ACC112 (cell line): ENCODE results near the gene BSN.

ENCODE experiments used
- H2AFZ ChIP-seq: fragments of 200-600 bp; sonication (generic); one replicate; pipeline ENCODE4 v1.6.0; 2017; ENCODE audit warnings: antibody characterized with exemption, low read length; ENCODE audit not compliant: unreplicated experiment
- H3K27ac ChIP-seq: fragments of 200-600 bp; sonication (generic); 2 replicates; pipeline ENCODE4 v1.5.1; 2014; ENCODE audit warnings: low read depth, mild to moderate bottlenecking, antibody characterized with exemption, low read length, moderate library complexity
- H3K27me3 ChIP-seq: fragments of 200-600 bp; sonication (generic); 2 replicates; pipeline ENCODE4 v1.6.1; 2014; ENCODE audit warnings: mild to moderate bottlenecking, antibody characterized with exemption, low read length, moderate library complexity, mixed read lengths; ENCODE audit not compliant: insufficient read depth
- H3K36me3 ChIP-seq: fragments of 200-600 bp; sonication (generic); 2 replicates; pipeline ENCODE4 v1.6.1; 2016; ENCODE audit warnings: mild to moderate bottlenecking, antibody characterized with exemption, low read length, moderate library complexity, mixed read lengths; ENCODE audit not compliant: insufficient read depth
- H3K4me1 ChIP-seq: fragments of 200-600 bp; sonication (generic); one replicate; pipeline ENCODE4 v1.6.1; 2016; ENCODE audit warnings: low read length, mixed read lengths; ENCODE audit not compliant: insufficient read depth, unreplicated experiment, control insufficient read depth
- H3K4me3 ChIP-seq: fragments of 200-600 bp; sonication (generic); 2 replicates; pipeline ENCODE4 v1.5.1; 2014; ENCODE audit warnings: mild to moderate bottlenecking, low read depth, low read length
- H3K79me2 ChIP-seq: fragments of 200-600 bp; sonication (generic); one replicate; pipeline ENCODE4 v1.6.0; 2016; ENCODE audit warnings: low read length; ENCODE audit not compliant: control insufficient read depth, unreplicated experiment, insufficient read depth

BSN gene

DNA sequence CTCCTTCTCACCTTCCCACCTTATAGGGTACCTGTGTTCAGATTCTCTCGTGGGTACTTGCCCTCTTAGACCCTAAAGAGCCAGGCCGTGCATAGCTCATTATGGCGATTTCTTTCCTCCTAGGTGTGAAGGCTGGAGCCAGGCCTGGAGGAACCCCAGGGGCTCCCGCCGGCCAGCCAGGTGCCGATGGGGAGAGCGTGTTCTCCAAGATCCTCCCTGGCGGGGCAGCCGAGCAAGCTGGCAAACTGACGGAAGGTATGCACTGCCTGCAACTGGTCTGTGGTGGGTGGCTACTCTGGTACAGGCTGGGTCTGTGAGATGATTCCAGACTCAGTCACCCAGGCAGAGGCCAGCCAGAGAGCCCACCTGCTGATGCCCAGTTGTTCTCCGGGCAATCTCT, 110.0 kb downstream of the BSN start:
- Histone ChIP-seq H3K4me1 (peaks cover 10% of the 10 kb centered on the region), H3K27ac (no peak overlapping the region), H3K27me3 (no peaks in the 10 kb centered on the region), H2AFZ (no peak overlapping the region), H3K4me3 (no peak overlapping the region), H3K79me2 (no peaks in the 10 kb centered on the region), H3K36me3 (no peaks in the 10 kb centered on the region)

GRCh38 chr3:49665822-49666519, 111.7 kb downstream of the BSN start:
- Histone ChIP-seq H3K27ac (no peak overlapping the region), H3K27me3 (no peaks in the 10 kb centered on the region), H3K4me3 (no peak overlapping the region)

GRCh38 chr3:49666592-49666991, 112.3 kb downstream of the BSN start:
- Histone ChIP-seq H3K4me1 (peaks cover 10% of the 10 kb centered on the region), H3K79me2 (no peaks in the 10 kb centered on the region), H3K36me3 (no peaks in the 10 kb centered on the region), H3K27me3 (no peaks in the 10 kb centered on the region), H3K27ac (no peak overlapping the region), H3K4me3 (no peak overlapping the region), H2AFZ (no peak overlapping the region)

More at GRCh38 chr3:49665822-49666519, 111.7 kb downstream of the BSN start:
- no peak overlapping the region for H2AFZ ChIP-seq
- H3K4me1 ChIP-seq, result peaks cover 10% of the 10 kb centered on the region
- H3K79me2 ChIP-seq, result no peaks in the 10 kb centered on the region
- H3K36me3 ChIP-seq, result no peaks in the 10 kb centered on the region

- no peaks in the 10 kb centered on the region for H3K27me3 ChIP-seq
- H3K36me3 ChIP-seq, result no peaks in the 10 kb centered on the region
- no peaks in the 10 kb centered on the region for H3K79me2 ChIP-seq
- no peak overlapping the region for H3K4me3 ChIP-seq
- no peak overlapping the region for H3K27ac ChIP-seq
- H2AFZ ChIP-seq, result no peak overlapping the region
- H3K4me1 ChIP-seq, result peaks cover 13% of the 10 kb centered on the region
Measured at GRCh38 chr3:49667701-49668413, 113.6 kb downstream of the BSN start.

DNA sequence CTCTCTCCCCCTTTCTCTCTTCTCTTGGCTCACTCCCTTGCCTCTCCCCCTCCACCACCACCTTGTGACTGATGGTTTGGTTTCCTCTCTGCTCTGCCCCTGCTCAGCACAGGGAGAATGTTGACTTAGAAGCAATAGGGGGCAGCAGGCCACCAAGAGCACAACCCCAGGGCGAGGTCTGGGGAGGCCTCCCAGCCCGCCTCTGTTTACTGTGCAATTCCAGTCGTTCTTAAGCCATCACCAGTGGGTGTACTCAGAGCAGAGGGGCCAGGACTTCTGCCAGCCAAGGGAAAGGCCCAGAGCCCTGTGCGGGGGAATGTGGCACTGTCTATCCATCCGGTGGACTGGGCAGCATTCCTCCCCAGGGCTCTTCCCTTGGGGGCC, 114.1 kb downstream of the BSN start:
- H3K4me3 ChIP-seq, result no peak overlapping the region
- peaks cover 5% of the 10 kb centered on the region for H3K79me2 ChIP-seq
- H3K27me3 ChIP-seq, result no peaks in the 10 kb centered on the region
- no peak overlapping the region for H2AFZ ChIP-seq
- no peaks in the 10 kb centered on the region for H3K36me3 ChIP-seq
- H3K4me1 ChIP-seq, result peaks cover 13% of the 10 kb centered on the region
- no peak overlapping the region for H3K27ac ChIP-seq

DNA sequence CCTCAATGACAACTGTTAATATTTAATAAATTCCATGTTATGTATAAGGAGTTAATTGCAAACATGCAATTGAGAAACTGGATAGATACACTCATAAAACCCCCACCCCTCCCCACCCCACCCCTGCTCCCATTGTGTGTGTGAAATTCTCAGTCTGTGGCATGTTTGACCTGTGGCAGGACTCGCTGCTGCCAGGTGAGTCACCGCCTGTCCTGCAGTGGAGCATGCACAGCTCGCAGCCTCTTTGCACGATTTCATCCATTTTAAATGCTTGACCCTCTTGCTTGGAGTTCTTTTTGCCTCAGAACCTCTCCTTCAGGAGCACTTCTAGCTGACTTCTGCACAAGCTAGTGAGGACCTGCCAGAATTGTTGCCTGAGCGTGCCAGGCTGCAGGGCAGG, 114.6 kb downstream of the BSN start:
- Histone ChIP-seq H3K4me3 (no peak overlapping the region), H3K36me3 (no peaks in the 10 kb centered on the region), H3K4me1 (peaks cover 13% of the 10 kb centered on the region), H3K79me2 (peaks cover 6% of the 10 kb centered on the region), H3K27me3 (no peaks in the 10 kb centered on the region), H2AFZ (no peak overlapping the region), H3K27ac (no peak overlapping the region)

GRCh38 chr3:49669352-49669751, 115.1 kb downstream of the BSN start:
- Histone ChIP-seq H3K27me3 (no peaks in the 10 kb centered on the region), H3K4me3 (no peak overlapping the region), H2AFZ (no peak overlapping the region), H3K27ac (no peak overlapping the region), H3K79me2 (peaks cover 6% of the 10 kb centered on the region), H3K36me3 (no peaks in the 10 kb centered on the region), H3K4me1 (peaks cover 13% of the 10 kb centered on the region)

DNA sequence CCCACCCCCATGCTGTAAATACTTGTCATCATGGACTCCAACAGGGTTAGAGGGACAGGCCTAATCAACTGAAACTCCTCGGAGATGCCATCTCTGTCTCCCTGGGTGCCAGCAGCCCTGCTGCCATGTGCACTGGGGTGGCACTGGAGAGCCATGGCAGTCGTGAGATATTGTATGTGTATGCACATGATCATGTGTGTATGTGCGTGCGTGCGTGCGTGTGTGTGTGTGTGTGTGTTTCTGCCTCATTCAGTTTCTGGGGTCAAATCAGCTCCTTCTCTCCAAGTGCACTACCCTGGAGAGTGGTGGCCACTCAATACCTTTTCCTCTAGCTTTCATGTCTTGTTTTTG, 116.6 kb downstream of the BSN start:
- H3K27me3 ChIP-seq, result no peaks in the 10 kb centered on the region
- H2AFZ ChIP-seq, result no peak overlapping the region
- H3K4me3 ChIP-seq, result no peak overlapping the region
- peaks cover 14% of the 10 kb centered on the region for H3K79me2 ChIP-seq
- H3K27ac ChIP-seq, result no peak overlapping the region
- H3K36me3 ChIP-seq, result no peaks in the 10 kb centered on the region
- peaks cover 21% of the 10 kb centered on the region for H3K4me1 ChIP-seq

DNA sequence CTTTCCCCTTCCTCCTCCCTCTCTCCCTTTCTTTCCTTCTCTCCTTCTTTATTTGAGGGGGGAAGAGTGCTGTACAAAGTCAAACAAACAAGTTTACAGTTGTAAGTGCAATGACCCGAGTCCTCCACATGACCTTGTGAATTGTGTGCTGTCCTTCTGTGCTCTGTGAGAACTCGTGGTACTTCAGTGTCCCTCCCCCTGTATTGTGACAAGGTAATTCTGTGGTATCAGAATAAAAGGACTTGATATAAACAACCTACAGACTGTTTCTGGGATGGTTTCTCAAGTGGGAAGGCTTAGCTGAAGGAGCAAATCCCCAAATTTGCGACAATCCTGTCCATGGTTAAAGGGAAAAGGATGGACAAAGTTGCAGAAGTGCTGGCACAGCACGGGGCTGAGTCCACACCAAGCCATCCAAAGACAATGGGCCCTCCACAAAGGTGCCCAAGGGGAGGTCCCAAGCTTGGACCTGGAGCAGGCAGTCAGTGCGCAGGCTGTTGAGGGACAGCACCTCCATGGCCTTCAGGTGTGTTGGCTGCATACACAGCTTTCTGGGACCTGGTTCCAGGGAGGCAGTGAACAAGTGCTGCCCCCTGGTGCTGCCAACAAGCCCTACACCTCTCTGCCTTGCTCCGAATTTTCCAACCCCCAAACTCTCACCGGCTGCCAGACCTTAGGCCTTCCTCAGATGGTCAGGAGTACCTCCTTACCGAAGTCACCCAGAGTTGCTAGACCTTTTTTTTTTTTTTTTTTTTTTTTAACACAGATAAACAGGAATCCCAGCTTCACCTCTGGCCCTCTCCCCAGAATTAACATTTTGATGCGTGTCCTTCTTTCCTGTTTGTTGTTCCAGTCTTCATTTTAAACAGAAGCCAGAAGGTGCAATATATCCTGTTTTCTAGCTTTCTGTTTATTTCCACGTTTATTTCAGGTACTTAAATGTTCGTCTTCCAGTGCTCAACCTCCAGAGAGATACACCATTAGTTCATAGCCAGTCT, 117.3 kb downstream of the BSN start:
- Histone ChIP-seq H2AFZ (no peak overlapping the region), H3K79me2 (peaks cover 14% of the 10 kb centered on the region), H3K27ac (no peak overlapping the region), H3K4me3 (no peak overlapping the region), H3K36me3 (no peaks in the 10 kb centered on the region), H3K27me3 (no peaks in the 10 kb centered on the region), H3K4me1 (peaks cover 21% of the 10 kb centered on the region)

DNA sequence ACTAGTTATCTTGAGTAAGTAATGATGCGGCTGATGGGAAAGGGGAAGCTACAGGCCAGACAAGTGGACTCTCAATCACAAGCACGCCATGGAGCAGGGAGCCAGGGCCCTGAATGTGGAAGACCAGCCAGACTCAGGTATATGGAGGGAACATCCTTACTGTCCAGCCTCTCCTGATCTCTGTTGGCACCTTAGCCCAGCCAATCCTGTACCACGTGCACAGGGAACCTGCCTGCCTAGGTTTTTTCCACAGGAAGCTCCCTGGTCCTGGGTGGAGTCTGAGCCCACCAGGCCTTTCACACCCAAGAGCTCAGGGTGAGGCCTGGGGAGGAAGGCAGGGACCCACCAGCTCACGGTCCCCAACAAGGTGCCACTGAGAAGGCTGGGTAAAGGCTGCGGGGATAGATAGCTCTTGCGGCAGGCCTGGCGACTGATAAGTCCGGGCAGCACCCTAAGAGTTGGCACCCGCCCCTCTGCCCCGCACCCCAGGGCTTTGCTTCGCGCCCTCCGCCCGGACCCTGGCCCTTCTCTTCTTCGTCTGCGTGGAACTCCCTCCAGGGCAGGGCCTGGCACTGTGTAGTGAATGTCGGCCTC, 118.9 kb downstream of the BSN start:
- Histone ChIP-seq H3K4me3 (peak overlapping the region; percentile 88), H3K4me1 (peaks cover 15% of the 10 kb centered on the region), H3K79me2 (peaks cover 14% of the 10 kb centered on the region), H3K36me3 (no peaks in the 10 kb centered on the region), H2AFZ (peak overlapping the region; percentile 27), H3K27ac (peak overlapping the region; percentile 87), H3K27me3 (no peaks in the 10 kb centered on the region)
